ENCODE data around the gene SPC24.

Gene SPC24, protein sequence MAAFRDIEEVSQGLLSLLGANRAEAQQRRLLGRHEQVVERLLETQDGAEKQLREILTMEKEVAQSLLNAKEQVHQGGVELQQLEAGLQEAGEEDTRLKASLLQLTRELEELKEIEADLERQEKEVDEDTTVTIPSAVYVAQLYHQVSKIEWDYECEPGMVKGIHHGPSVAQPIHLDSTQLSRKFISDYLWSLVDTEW

DNA sequence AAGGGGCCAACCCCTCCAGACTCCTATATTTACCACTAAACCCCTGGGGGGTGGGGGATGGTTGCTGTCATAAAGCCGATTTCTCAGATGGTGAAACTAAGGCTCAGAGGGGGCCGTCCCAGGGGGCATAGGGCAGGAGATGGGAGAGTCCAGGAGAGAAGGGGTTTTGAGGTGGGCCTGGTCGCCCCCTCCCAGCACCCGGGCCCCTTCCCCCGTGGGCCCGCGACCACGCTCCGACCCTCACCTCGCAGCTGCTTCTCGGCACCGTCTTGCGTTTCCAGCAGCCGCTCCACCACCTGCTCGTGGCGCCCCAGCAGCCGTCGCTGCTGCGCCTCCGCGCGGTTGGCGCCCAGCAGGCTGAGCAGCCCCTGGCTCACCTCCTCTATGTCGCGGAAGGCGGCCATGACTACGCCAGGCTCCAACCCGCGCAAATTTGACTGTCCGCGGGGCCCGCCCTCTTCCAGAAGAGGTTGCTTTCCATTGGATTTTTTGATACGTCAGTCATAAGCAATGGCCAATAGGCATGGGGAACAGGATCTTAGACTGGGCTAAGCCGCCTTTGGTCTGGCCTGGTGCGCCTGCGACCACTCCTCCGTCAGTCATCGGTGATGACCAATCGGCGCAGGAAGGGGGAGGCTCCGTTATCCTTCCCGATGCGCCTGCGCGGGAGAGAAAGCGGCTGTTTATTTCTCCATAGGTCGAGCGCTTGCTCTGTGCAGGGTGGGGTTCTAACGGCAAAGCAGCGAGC is at the start of gene SPC24:
TSS of gene SPC24 (minus strand) at position 410 of the 748 bp plus-strand sequence. CDS start at position 404, 6 bp downstream.
- H3K4me3 ChIP-seq (ENCODE audit: low read length), result peak within 1 kb of the TSS; percentile 82
- TF ChIP-seq, protein P1, sequence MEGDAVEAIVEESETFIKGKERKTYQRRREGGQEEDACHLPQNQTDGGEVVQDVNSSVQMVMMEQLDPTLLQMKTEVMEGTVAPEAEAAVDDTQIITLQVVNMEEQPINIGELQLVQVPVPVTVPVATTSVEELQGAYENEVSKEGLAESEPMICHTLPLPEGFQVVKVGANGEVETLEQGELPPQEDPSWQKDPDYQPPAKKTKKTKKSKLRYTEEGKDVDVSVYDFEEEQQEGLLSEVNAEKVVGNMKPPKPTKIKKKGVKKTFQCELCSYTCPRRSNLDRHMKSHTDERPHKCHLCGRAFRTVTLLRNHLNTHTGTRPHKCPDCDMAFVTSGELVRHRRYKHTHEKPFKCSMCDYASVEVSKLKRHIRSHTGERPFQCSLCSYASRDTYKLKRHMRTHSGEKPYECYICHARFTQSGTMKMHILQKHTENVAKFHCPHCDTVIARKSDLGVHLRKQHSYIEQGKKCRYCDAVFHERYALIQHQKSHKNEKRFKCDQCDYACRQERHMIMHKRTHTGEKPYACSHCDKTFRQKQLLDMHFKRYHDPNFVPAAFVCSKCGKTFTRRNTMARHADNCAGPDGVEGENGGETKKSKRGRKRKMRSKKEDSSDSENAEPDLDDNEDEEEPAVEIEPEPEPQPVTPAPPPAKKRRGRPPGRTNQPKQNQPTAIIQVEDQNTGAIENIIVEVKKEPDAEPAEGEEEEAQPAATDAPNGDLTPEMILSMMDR (conservative IDR thresholded peaks at IDR 0.05; ENCODE audit: low read depth, low read length), result no peak

DNA sequence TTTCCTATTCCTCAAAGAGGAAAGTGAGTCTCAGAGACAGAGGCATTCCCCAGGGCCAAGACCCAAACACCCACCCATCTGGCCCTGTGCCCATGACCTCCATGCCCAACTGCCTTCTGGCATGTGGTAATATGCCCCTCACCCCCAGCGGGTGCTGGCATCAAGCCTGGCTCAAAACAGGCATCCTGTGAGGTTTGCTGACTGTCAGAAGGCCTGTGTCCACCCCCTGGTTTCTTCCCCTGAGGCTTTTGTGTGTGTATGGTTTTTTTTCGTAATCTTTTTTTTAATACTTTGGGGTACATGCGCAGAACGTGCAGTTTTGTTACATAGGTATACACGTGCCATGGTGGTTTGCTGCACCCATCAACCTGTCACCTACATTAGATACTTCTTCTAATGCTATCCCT is 49.4 kb upstream of the SPC24 start:
- no peak for DNase-seq (ENCODE audit: low read depth)
- no peak overlapping the region for H3K4me3 ChIP-seq (ENCODE audit: low read length)
- TF ChIP-seq, protein P1 (conservative IDR thresholded peaks at IDR 0.05; ENCODE audit: low read depth, low read length), result no peak

More for the DNA sequence above, at the start of gene SPC24:
- DNase-seq (ENCODE audit: low read depth), result peak; percentile 96

DNA sequence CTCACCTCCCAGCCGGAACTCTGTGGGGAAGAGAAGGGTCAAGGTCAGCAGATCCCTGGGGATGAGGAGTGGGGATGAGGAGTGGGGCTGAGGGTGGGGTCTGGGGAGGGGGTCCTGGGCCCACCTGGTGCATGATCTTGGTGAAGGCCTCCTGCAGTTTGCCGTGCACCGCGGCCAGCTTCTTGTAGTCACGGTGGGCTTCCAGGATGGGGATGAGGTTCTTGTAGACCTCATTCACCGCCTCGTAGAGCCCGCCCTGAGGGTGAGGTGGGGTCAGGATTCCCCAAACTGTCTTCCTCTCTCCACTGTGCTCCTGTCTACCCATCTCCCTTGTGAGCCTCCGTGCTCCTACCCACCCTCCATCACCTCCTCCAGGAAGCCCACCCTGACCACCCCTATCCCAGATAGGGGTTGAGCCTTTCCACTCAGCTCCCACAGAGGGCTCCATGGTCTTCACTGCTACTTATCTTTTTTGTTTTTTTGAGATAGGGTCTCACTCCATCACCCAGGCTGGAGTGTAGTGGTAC is 48.6 kb upstream of the SPC24 start:
- TF ChIP-seq, protein P1 (conservative IDR thresholded peaks at IDR 0.05; ENCODE audit: low read depth, low read length), result no peak
- DNase-seq (ENCODE audit: low read depth), result no peak
- no peak overlapping the region for H3K4me3 ChIP-seq (ENCODE audit: low read length)

DNA sequence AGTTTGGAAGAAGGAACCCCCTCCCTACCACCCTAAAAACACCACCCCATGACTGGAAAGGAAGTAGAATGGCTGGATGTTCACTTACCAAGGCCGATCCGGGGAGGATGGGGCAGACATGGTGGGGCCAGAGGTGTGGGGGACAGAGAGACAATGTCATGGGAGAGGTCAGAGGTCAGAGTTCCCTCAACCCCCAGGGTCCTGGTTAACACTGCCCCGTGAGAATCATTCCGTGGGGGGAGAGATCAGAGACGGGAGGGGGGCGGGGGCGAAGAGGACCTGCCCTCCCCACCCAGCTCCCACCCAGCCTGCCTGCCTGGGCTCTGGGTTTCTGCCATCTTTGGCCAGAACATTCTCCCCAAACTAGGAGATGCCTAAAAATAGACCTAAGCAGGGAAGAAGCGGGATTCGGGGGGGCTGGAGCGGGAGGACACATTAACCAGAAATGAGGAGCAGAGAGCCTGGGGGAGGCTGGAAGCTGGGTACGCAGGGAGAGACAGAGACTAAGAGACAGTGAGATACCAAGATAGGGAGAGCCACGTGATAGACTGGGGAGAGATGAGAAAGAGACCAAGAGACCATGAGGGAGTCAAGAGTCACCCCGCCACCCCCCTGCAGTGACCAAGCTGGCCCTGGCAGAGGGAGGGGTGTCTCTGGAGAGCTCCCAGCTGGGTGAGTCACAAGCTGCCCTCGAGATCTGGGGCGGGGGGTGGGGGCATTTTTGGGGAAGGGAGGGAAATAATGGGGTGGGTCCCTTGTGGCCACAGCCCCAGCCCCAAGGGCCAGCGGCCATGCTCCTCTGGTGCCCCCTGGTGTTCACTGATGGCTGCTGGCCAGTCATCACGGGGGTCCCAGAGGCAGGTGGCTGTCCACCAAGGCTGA is 47.9 kb upstream of the SPC24 start:
- TF ChIP-seq, protein P1 (conservative IDR thresholded peaks at IDR 0.05; ENCODE audit: low read depth, low read length), result peak; percentile 89
- DNase-seq (ENCODE audit: low read depth), result peak; percentile 38
- H3K4me3 ChIP-seq (ENCODE audit: low read length), result no peak overlapping the region

DNA sequence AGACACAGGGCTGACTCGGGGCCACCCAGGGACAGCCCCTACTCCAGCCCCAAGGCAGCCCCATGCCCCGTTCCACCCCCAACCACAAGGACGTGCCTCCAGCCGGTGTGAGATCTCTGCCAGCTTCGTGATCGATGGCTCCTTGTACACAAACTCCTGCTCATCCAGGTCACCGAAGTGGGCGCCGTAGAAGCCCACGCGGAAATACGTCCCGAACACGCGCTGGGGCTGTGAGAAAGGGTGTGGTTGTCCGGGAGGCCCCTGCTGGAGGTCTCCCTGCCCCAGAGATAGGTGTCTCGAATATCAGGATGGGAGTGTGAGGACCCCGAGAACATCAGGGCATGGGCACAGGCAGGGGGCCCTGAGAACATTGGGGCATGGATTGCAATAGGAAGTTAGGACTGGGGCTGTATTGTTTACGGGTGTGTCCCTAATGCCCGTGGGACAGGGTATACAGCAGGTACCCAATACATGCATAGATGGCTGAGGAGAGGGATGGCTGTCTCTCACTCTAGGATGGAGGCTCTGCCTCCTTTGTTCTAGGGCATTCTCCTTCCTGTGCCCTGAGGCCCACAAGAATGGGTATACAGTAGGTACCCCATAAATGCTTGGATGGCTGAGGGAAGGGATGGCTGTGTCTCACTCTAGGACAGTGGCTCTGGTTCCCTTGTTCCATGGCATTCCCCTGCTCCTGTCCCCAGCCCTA is 47.1 kb upstream of the SPC24 start:
- no peak for DNase-seq (ENCODE audit: low read depth)
- no peak overlapping the region for H3K4me3 ChIP-seq (ENCODE audit: low read length)
- TF ChIP-seq, protein P1 (conservative IDR thresholded peaks at IDR 0.05; ENCODE audit: low read depth, low read length), result no peak

DNA sequence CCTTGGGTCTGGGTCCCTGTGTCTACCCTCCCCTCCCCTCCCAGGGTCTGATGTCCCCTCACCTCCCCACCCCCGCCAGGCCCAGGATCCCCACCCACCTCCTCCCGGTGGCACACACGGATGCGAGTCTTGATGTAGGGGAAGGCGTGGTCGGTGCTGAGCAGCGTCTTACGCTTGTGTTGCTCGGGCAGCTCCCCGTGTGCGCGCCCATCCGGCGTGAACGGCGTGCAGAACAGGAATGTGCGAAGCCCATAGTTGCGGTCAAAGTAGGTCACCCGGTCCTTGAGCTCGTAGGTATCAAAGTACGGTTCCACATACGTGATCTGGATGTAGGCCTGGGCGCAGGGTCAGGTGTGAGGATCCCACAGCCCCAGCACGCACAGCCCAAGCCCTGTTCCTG is 46.2 kb upstream of the SPC24 start:
- H3K4me3 ChIP-seq (ENCODE audit: low read length), result no peak overlapping the region
- DNase-seq (ENCODE audit: low read depth), result no peak
- TF ChIP-seq, protein P1 (conservative IDR thresholded peaks at IDR 0.05; ENCODE audit: low read depth, low read length), result no peak

All from retinal pigment epithelial cell (primary cell).